ENCODE measurements around the gene OR6Y1. TPM values are rescaled to one million over a fixed set of nuclear protein-coding genes. Genes with fewer than 3 reads are reported as not detected.

Gene OR6Y1
- total RNA-seq (2021; ENCODE audit: unreplicated experiment) (not detected), Bru-seq, nascent RNA (not detected), BruChase-seq, experiment 1, labeled RNA remaining after a 6-hour chase (not detected), BruChase-seq, experiment 2, labeled RNA remaining after a 2-hour chase (not detected)
- polyA plus RNA-seq (2012): not detected in 2 replicates
- long read RNA-seq: 0 reads

- no peaks in the 10 kb centered on the region for H3K4me1 ChIP-seq (ENCODE audit: control insufficient read depth in 1 of 2, insufficient read depth in 2 of 2, low read length in 2 of 2)
- H3K27ac ChIP-seq (ENCODE audit: low read depth, low read length): no peak within 1 kb of the TSS
- no peak within 1 kb of the TSS for H3K4me3 ChIP-seq (replicated peaks in 1 of 2; ENCODE audit: low read depth in 1 of 2, low read length in 2 of 2)
- no TSS peak for BruUV-seq (replicated peaks)
- H3K27me3 ChIP-seq (ENCODE audit: insufficient read depth, low read length): no peaks in the 10 kb centered on the region
- ATAC-seq (no peak), DNase-seq (ENCODE audit: low read depth, low spot score) (no peak)
- intact Hi-C loops (cut with micrococcal nuclease): no loop called here
- no peak within 1 kb of the TSS for H3K4me2 ChIP-seq (ENCODE audit: low read length)
- no peaks in the 10 kb centered on the region for H3K36me3 ChIP-seq (ENCODE audit: control insufficient read depth in 1 of 2, insufficient read depth in 2 of 2, low read length in 2 of 2)
- TF ChIP-seq ELF1 (IDR thresholded peaks at IDR 0.05; ENCODE audit: borderline replicate concordance, low read depth): no peak
- no peak for TF ChIP-seq ZNF274 (IDR thresholded peaks at IDR 0.05; ENCODE audit: low read depth, low read length)
- TF ChIP-seq CBX3 (IDR thresholded peaks at IDR 0.05; ENCODE audit: low read depth): no peak
- TF ChIP-seq ATF3 (IDR thresholded peaks at IDR 0.05): no peak
- no peak for TF ChIP-seq TCF7L2 (IDR thresholded peaks at IDR 0.05; ENCODE audit: borderline replicate concordance, extremely low read depth, insufficient read depth, insufficient read length)
- no peak for TF ChIP-seq POLR2A (IDR thresholded peaks at IDR 0.05; ENCODE audit: borderline replicate concordance, extremely low read depth, insufficient read depth, insufficient read length)
- no peak for TF ChIP-seq JUND (IDR thresholded peaks at IDR 0.05)
- no peak for TF ChIP-seq SRF (IDR thresholded peaks at IDR 0.05; ENCODE audit: low read depth)
- TF ChIP-seq CEBPB (IDR thresholded peaks at IDR 0.05; ENCODE audit: low read depth): no peak
- H4K20me1 ChIP-seq (ENCODE audit: insufficient read depth): no peaks in the 10 kb centered on the region
- H2AFZ ChIP-seq (ENCODE audit: low read depth, low read length, poor library complexity, severe bottlenecking): no peak within 1 kb of the TSS
- no peaks in the 10 kb centered on the region for H3K9me3 ChIP-seq (ENCODE audit: control insufficient read depth in 1 of 2, insufficient read depth in 1 of 2, low read depth in 1 of 2, low read length in 2 of 2)
- CTCF ChIA-PET: no interaction called here
- H3K79me2 ChIP-seq (ENCODE audit: insufficient read depth, low read length): no peaks in the 10 kb centered on the region
- no peaks in the 10 kb centered on the region for H3K9me2 ChIP-seq (ENCODE audit: insufficient read depth)
- RAD21 ChIA-PET (ENCODE audit: low non-redundant PET in 1 of 2, low total read pairs in 2 of 2, uncharacterized antibody in 2 of 2, unreplicated experiment in 2 of 2): no interaction called here
- POLR2A ChIA-PET: no interaction called here
- no peak within 1 kb of the TSS for H3K9ac ChIP-seq (ENCODE audit: low read length)
These were observed at the start of gene OR6Y1 for GRCh38 chr1:158554352-158554751. Gene OR6Y1, minus strand, starts transcription at chr1:158554405. Its CDS starts 6,300 bp downstream, at chr1:158548105.

- ATAC-seq (no peak), DNase-seq (ENCODE audit: low read depth, low spot score) (no peak)
- TF ChIP-seq JUND (IDR thresholded peaks at IDR 0.05): no peak
- no peak for TF ChIP-seq EGR1 (IDR thresholded peaks at IDR 0.05; ENCODE audit: low read depth)
- no peak for TF ChIP-seq EZH2 (IDR thresholded peaks at IDR 0.05)
- TF ChIP-seq SP1 (IDR thresholded peaks at IDR 0.05; ENCODE audit: low read depth): no peak
- no peak for TF ChIP-seq ZFX (IDR thresholded peaks at IDR 0.05)
- no peak for TF ChIP-seq POLR2AphosphoS5 (IDR thresholded peaks at IDR 0.05; ENCODE audit: low read depth, low read length)
- no peak for TF ChIP-seq SRF (IDR thresholded peaks at IDR 0.05; ENCODE audit: low read depth)
- no peak for TF ChIP-seq TCF7L2 (IDR thresholded peaks at IDR 0.05; ENCODE audit: borderline replicate concordance, extremely low read depth, insufficient read depth, insufficient read length)
- no peak for TF ChIP-seq FOSL1 (IDR thresholded peaks at IDR 0.05; ENCODE audit: low read depth)
- TF ChIP-seq CEBPB (IDR thresholded peaks at IDR 0.05; ENCODE audit: low read depth): no peak
- no peak for TF ChIP-seq ELF1 (IDR thresholded peaks at IDR 0.05; ENCODE audit: borderline replicate concordance, low read depth)
- TF ChIP-seq ATF3 (IDR thresholded peaks at IDR 0.05): no peak
- TF ChIP-seq YY1 (IDR thresholded peaks at IDR 0.05; ENCODE audit: extremely low read depth, insufficient replicate concordance, low read depth, low read length): no peak
- no peak for TF ChIP-seq SIN3A (IDR thresholded peaks at IDR 0.05; ENCODE audit: low read depth)
- ChIA-PET POLR2A (no interaction called here), RAD21 (ENCODE audit: low non-redundant PET in 1 of 2, low total read pairs in 2 of 2, uncharacterized antibody in 2 of 2, unreplicated experiment in 2 of 2) (no interaction called here), CTCF (no interaction called here)
- H3K79me2 ChIP-seq (ENCODE audit: insufficient read depth, low read length): no peaks in the 10 kb centered on the region
- BruUV-seq (replicated peaks): no TSS peak
- no peak overlapping the region for H3K27ac ChIP-seq (ENCODE audit: low read depth, low read length)
- H3K4me1 ChIP-seq (ENCODE audit: control insufficient read depth in 1 of 2, insufficient read depth in 2 of 2, low read length in 2 of 2): no peaks in the 10 kb centered on the region
- peaks cover 0 to 3% of the 10 kb centered on the region in 2 experiments; a peak in 1 of 4 replicates for H3K9me3 ChIP-seq (ENCODE audit: control insufficient read depth in 1 of 2, insufficient read depth in 1 of 2, low read depth in 1 of 2, low read length in 2 of 2)
- no peaks in the 10 kb centered on the region for H3K9me2 ChIP-seq (ENCODE audit: insufficient read depth)
- H2AFZ ChIP-seq (ENCODE audit: low read depth, low read length, poor library complexity, severe bottlenecking): no peak overlapping the region
- no peak overlapping the region for H3K9ac ChIP-seq (ENCODE audit: low read length)
- no peak overlapping the region for H3K4me2 ChIP-seq (ENCODE audit: low read length)
- no peaks in the 10 kb centered on the region for H3K27me3 ChIP-seq (ENCODE audit: insufficient read depth, low read length)
- no peaks in the 10 kb centered on the region for H3K36me3 ChIP-seq (ENCODE audit: control insufficient read depth in 1 of 2, insufficient read depth in 2 of 2, low read length in 2 of 2)
- intact Hi-C loops (cut with micrococcal nuclease): no loop called here
- no peak overlapping the region for H3K4me3 ChIP-seq (replicated peaks in 1 of 2; ENCODE audit: low read depth in 1 of 2, low read length in 2 of 2)
- no peaks in the 10 kb centered on the region for H4K20me1 ChIP-seq (ENCODE audit: insufficient read depth)
These were observed 46.5 kb upstream of the OR6Y1 start for GRCh38 chr1:158600735-158601134.

Measured in HCT116 (cell line).